Endodermal cell (in vitro differentiated cells): ENCODE results near the gene FOXD1. TPM values are rescaled to one million over a fixed set of nuclear protein-coding genes. Genes with fewer than 3 reads are reported as not detected.

ENCODE experiments used
- DNase-seq: peaks from one replicate; pipeline ENCODE4 v3.0.0-alpha.2; 2017
- H3K27ac ChIP-seq: 2 replicates; pipeline ENCODE4 v1.5.1; 2013; ENCODE audit warnings: mild to moderate bottlenecking, low read depth, low read length, moderate library complexity
- H3K27me3 ChIP-seq: 2 replicates; pipeline ENCODE4 v1.6.1; 2013; ENCODE audit warnings: mild to moderate bottlenecking, low read length, moderate library complexity; ENCODE audit not compliant: insufficient read depth, control insufficient read depth, poor library complexity, severe bottlenecking
- H3K36me3 ChIP-seq: 2 replicates; pipeline ENCODE4 v1.7.0; 2013; ENCODE audit warnings: mild to moderate bottlenecking, low read length, moderate library complexity; ENCODE audit not compliant: control insufficient read depth, insufficient read depth
- H3K4me1 ChIP-seq: one replicate; pipeline ENCODE4 v1.7.0; 2013; ENCODE audit warnings: low read length; ENCODE audit not compliant: control insufficient read depth, insufficient read depth
- H3K4me3 ChIP-seq: 2 replicates; pipeline ENCODE4 v1.5.1; 2013; ENCODE audit warnings: mild to moderate bottlenecking, low read length, moderate library complexity
- H3K9ac ChIP-seq: 2 replicates; pipeline ENCODE4 v1.6.1; 2013; ENCODE audit warnings: mild to moderate bottlenecking, low read length, moderate library complexity; ENCODE audit not compliant: poor library complexity, severe bottlenecking; ENCODE audit errors: extremely low read depth
- H3K9me3 ChIP-seq: 2 replicates; pipeline ENCODE4 v1.6.1; 2013; ENCODE audit warnings: mild to moderate bottlenecking, low read length, moderate library complexity; ENCODE audit not compliant: control insufficient read depth
- H3K27ac Mint-ChIP-seq: 2 replicates; pipeline ENCODE4 v1.8.0; 2020; ENCODE audit warnings: mixed read lengths
- H3K27me3 Mint-ChIP-seq: 2 replicates; pipeline ENCODE4 v1.8.0; 2021; ENCODE audit warnings: mild to moderate bottlenecking, mixed read lengths; ENCODE audit not compliant: insufficient read depth
- H3K36me3 Mint-ChIP-seq: 2 replicates; pipeline ENCODE4 v1.8.0; 2020; ENCODE audit warnings: low read depth, mixed read lengths
- H3K4me1 Mint-ChIP-seq: 2 replicates; pipeline ENCODE4 v1.8.0; 2020; ENCODE audit warnings: mixed read lengths
- H3K4me3 Mint-ChIP-seq: 2 replicates; pipeline ENCODE4 v1.8.0; 2020; ENCODE audit warnings: mild to moderate bottlenecking, moderate library complexity, mixed read lengths
- H3K9me3 Mint-ChIP-seq: 2 replicates; pipeline ENCODE4 v1.8.0; 2020; ENCODE audit warnings: mild to moderate bottlenecking, mixed read lengths
- CTCF ChIP-seq: fragments of 200-600 bp; sonication (generic); conservative IDR thresholded peaks from 2 replicates; pipeline ENCODE4 v1.5.0; 2021; ENCODE audit warnings: antibody characterized with exemption, mild to moderate bottlenecking
- WGBS, 2 experiments: methylation state at CpG; one replicate each; pipeline versions ENCODE4 v1.1.5 to v1.1.7; 2013; ENCODE audit warnings: missing lambda C conversion rate in 2 of 2, mixed read lengths in 1 of 2; ENCODE audit not compliant: insufficient coverage in 1 of 2, insufficient read length in 1 of 2; 5-methylcytosine and 5-hydroxymethylcytosine counted together
- total RNA-seq, 2 donors: library from RNA; stranded (reverse); fragmentation: NEBNext Ultra II Directional in 1 of 2; extraction: Animal tissue kit (Norgen Biotek cat#: 25700) in 1 of 2; gene quantifications; 2 replicates in 1 of 2; 3 replicates in 1 of 2; pipeline ENCODE4 v1.2.1, GENCODE V29; 2021

FOXD1 gene
- total RNA-seq, 2 donors from 2014 or later = 0.29 to 0.59 TPM

GRCh38 chr5:73434461-73434860 is 14.1 kb downstream of the FOXD1 start:
- H3K27ac Mint-ChIP-seq = no peak overlapping the region
- H3K9me3 Mint-ChIP-seq = no peaks in the 10 kb centered on the region
- peaks cover 5% of the 10 kb centered on the region for H3K4me1 ChIP-seq
- peaks cover 89% of the 10 kb centered on the region for H3K27me3 Mint-ChIP-seq
- 82 to 86% methylated on average over 1 of the region's 1 CpG for WGBS, 2 experiments
- H3K9ac ChIP-seq = no peak overlapping the region
- peak; percentile 47 for TF ChIP-seq CTCF
- H3K9me3 ChIP-seq = no peaks in the 10 kb centered on the region
- H3K27me3 ChIP-seq = peaks cover 69% of the 10 kb centered on the region
- no peak overlapping the region for H3K4me3 ChIP-seq
- peaks cover 13% of the 10 kb centered on the region for H3K4me1 Mint-ChIP-seq
- no peak overlapping the region for H3K27ac ChIP-seq
- no peak for DNase-seq
- H3K36me3 ChIP-seq = no peaks in the 10 kb centered on the region
- no peaks in the 10 kb centered on the region for H3K36me3 Mint-ChIP-seq
- H3K4me3 Mint-ChIP-seq = no peak overlapping the region

- peaks cover 5% of the 10 kb centered on the region for H3K4me1 ChIP-seq
- no peaks in the 10 kb centered on the region for H3K9me3 ChIP-seq
- no peaks in the 10 kb centered on the region for H3K36me3 ChIP-seq
- H3K27ac Mint-ChIP-seq = no peak overlapping the region
- DNase-seq = no peak
- H3K4me3 Mint-ChIP-seq = no peak overlapping the region
- H3K27me3 ChIP-seq = peaks cover 67% of the 10 kb centered on the region
- no peak overlapping the region for H3K9ac ChIP-seq
- H3K27me3 Mint-ChIP-seq = peaks cover 89% of the 10 kb centered on the region
- H3K9me3 Mint-ChIP-seq = no peaks in the 10 kb centered on the region
- peaks cover 13% of the 10 kb centered on the region for H3K4me1 Mint-ChIP-seq
- TF ChIP-seq CTCF = no peak
- H3K4me3 ChIP-seq = no peak overlapping the region
- no peak overlapping the region for H3K27ac ChIP-seq
- no peaks in the 10 kb centered on the region for H3K36me3 Mint-ChIP-seq
- 79% methylated on average over 1 of the region's 1 CpG; no CpG with 5 or more reads in 1 of the 2 experiments for WGBS, 2 experiments
These were observed 14.6 kb downstream of the FOXD1 start for GRCh38 chr5:73433982-73434342.

GRCh38 chr5:73433272-73433981 is 15.2 kb downstream of the FOXD1 start:
- peaks cover 9% of the 10 kb centered on the region for H3K4me1 Mint-ChIP-seq
- WGBS, 2 experiments = 60 to 94% methylated on average over 1 to 4 of the region's 4 CpGs

More at GRCh38 chr5:73433272-73433981, 15.2 kb downstream of the FOXD1 start:
- no peaks in the 10 kb centered on the region for H3K36me3 ChIP-seq
- H3K27ac Mint-ChIP-seq = no peak overlapping the region
- peaks cover 67% of the 10 kb centered on the region for H3K27me3 ChIP-seq
- H3K4me1 ChIP-seq = peaks cover 5% of the 10 kb centered on the region
- H3K27me3 Mint-ChIP-seq = peaks cover 89% of the 10 kb centered on the region
- H3K9me3 Mint-ChIP-seq = no peaks in the 10 kb centered on the region
- no peaks in the 10 kb centered on the region for H3K9me3 ChIP-seq
- H3K27ac ChIP-seq = no peak overlapping the region
- no peak for DNase-seq
- H3K4me3 Mint-ChIP-seq = no peak overlapping the region
- H3K9ac ChIP-seq = no peak overlapping the region
- no peak for TF ChIP-seq CTCF
- H3K4me3 ChIP-seq = no peak overlapping the region
- no peaks in the 10 kb centered on the region for H3K36me3 Mint-ChIP-seq
